HepG2 (cell line): ENCODE results near the gene RPS6KA3. TPM values are rescaled to one million over a fixed set of nuclear protein-coding genes. Genes with fewer than 3 reads are reported as not detected.

ENCODE experiments used
- ATRX ChIP-seq: sonication (generic); formaldehyde crosslinking; IDR thresholded peaks from 2 replicates; pipeline ENCODE4 v1.4.0; 2020; ENCODE audit warnings: missing genetic modification reagents, borderline replicate concordance
- DR1 ChIP-seq: sonication (generic); formaldehyde crosslinking; IDR thresholded peaks from 2 replicates; pipeline ENCODE4 v1.8.0; 2021; ENCODE audit warnings: mild to moderate bottlenecking, missing genetic modification reagents, inconsistent platforms
- HBP1 ChIP-seq: IDR thresholded peaks from 2 replicates; pipeline ENCODE4 v1.6.1; 2016; ENCODE audit warnings: low read depth, control low read depth
- HHEX ChIP-seq: IDR thresholded peaks from 2 replicates; pipeline ENCODE4 v1.6.1; 2016; ENCODE audit warnings: control low read depth
- HNF1A ChIP-seq, 2 experiments: sonication (generic) in 1 of 2; formaldehyde crosslinking in 1 of 2; IDR thresholded peaks; 2 replicates each; pipeline versions ENCODE4 v1.4.0 to v1.6.1; 2016 to 2020; ENCODE audit warnings: borderline replicate concordance in 1 of 2, low read depth in 1 of 2, mild to moderate bottlenecking in 1 of 2, missing genetic modification reagents in 1 of 2
- IKZF1 ChIP-seq: fragments of 450-650 bp; IDR thresholded peaks from 2 replicates; pipeline ENCODE4 v1.7.1; 2016
- TBP ChIP-seq: sonication (generic); formaldehyde crosslinking; IDR thresholded peaks from 2 replicates; pipeline ENCODE4 v1.5.0; 2020; ENCODE audit warnings: missing genetic modification reagents
- THAP8 ChIP-seq: sonication (generic); formaldehyde crosslinking; IDR thresholded peaks from 2 replicates; pipeline ENCODE4 v1.5.1; 2020; ENCODE audit warnings: missing genetic modification reagents, mild to moderate bottlenecking, borderline replicate concordance
- ZBTB33 ChIP-seq: sonication (generic); formaldehyde crosslinking; IDR thresholded peaks from 2 replicates; pipeline ENCODE4 v1.4.0; 2020; ENCODE audit warnings: missing genetic modification reagents
- ZBTB42 ChIP-seq: sonication (generic); formaldehyde crosslinking; IDR thresholded peaks from 2 replicates; pipeline ENCODE4 v1.5.0; 2020; ENCODE audit warnings: mild to moderate bottlenecking, missing genetic modification reagents
- ZNF570 ChIP-seq: sonication (generic); formaldehyde crosslinking; IDR thresholded peaks from 2 replicates; pipeline ENCODE4 v1.4.0; 2020; ENCODE audit warnings: mild to moderate bottlenecking, missing genetic modification reagents, borderline replicate concordance
- ZNF775 ChIP-seq: sonication (generic); formaldehyde crosslinking; IDR thresholded peaks from 2 replicates; pipeline ENCODE4 v1.4.0; 2020; ENCODE audit warnings: missing genetic modification reagents, mild to moderate bottlenecking, moderate library complexity, borderline replicate concordance
- ZNF782 ChIP-seq: sonication (generic); formaldehyde crosslinking; IDR thresholded peaks from 2 replicates; pipeline ENCODE4 v1.4.0; 2020; ENCODE audit warnings: missing genetic modification reagents, mild to moderate bottlenecking, borderline replicate concordance
- ZNF839 ChIP-seq: sonication (generic); formaldehyde crosslinking; IDR thresholded peaks from 2 replicates; pipeline ENCODE4 v1.4.0; 2020; ENCODE audit warnings: missing genetic modification reagents, mild to moderate bottlenecking, borderline replicate concordance
- polyA plus RNA-seq, 8 experiments: library from polyadenylated mRNA; depleted of rRNA in 3 of 8; stranded (reverse) in 7 of 8; unstranded in 1 of 8; fragments of >200 nt; fragmentation: Illumina TruSeq in 4 of 8; extraction: Trizol in 4 of 8; gene quantifications; 2 replicates each; pipeline versions ENCODE4 v1.2.1 to v1.2.3, GENCODE V29; 2011 to 2016; ENCODE audit warnings: low read depth in 4 of 8, missing spikeins in 1 of 8, mixed read lengths in 1 of 8; ENCODE audit not compliant: insufficient read depth in 1 of 8
- total RNA-seq, 5 experiments: library from RNA; depleted of rRNA; stranded (reverse); fragments of >200 nt; fragmentation: Illumina TruSeq; extraction: Trizol; gene quantifications; 2 replicates each; pipeline ENCODE4 v1.2.3, GENCODE V29; 2016; ENCODE audit warnings: low read depth in 1 of 5
- TF ChIP-seq, protein P1 (sequence below): IDR thresholded peaks from 2 replicates; pipeline ENCODE4 v1.6.1; 2012; ENCODE audit warnings: inconsistent platforms

RPS6KA3 gene
- total and polyA plus RNA-seq, 2 of the 13 experiments (the other 11 are each of a cell fraction or from before 2014, with no cell fraction given), result 314 to 357 TPM

DNA sequence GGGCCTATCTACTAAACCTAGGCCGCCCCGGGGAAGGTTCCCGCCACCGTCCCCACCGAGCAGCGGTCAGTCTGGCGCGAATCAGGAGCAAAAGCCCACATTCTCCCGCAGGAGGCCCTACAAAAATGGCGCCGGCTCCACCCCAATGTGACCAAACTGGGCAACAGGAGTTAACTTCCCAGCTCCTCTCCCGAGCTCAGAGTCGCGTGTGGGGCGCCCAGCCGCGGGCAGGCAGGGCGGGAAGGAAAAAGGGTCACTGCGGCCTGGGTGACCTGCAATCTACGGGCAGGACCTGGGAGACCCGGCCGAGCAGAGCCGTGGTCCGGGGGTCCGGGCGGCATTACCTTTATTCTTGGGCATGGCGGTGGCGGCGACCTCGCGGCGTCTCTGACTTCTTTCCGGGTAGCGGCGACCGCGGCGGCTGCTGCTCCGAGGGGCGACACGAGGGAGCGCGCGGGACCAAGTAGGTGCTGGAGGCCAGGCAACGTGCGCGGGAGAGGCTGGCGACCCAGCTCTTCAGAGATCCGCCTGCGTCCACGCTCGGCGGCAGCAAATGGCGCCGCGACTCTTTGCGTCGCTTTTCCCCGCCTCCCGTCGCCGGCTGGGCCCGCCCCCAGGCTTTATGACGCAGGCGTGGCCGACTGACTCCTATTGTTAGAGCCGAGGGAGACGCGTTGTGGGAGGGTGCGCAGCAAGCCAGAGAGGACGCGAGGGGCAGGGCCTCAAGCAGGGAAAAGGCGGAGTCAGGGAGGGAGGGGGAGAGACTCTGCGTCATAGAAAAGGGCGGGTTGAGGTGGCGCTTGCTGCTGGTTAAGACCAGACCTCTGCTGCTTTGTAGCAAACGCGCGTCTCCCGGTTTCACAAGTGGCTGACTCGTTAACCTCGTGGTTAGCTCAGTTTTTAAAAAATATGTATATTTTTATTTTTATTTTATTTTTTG is 125.2 kb downstream of the RPS6KA3 start, which contains the start of gene EIF1AX (continued):
- TF ChIP-seq THAP8 (CRISPR knock-in tag) (no peak), IKZF1 (no peak), DR1 (CRISPR knock-in tag) (peak; percentile 77), ZBTB42 (CRISPR knock-in tag) (no peak), HHEX (CRISPR knock-in tag) (no peak), ZNF775 (CRISPR knock-in tag) (no peak), HNF1A (IDR thresholded peaks at IDR 0.05; ENCODE audit: low read depth) (no peak), HNF1A (CRISPR knock-in tag; IDR thresholded peaks at IDR 0.05; ENCODE audit: borderline replicate concordance) (no peak), ATRX (CRISPR knock-in tag) (no peak), HBP1 (CRISPR knock-in tag) (no peak), ZNF839 (no peak), ZNF782 (no peak), ZNF570 (no peak), TBP (no peak), ZBTB33 (no peak)
- TF ChIP-seq, protein P1, sequence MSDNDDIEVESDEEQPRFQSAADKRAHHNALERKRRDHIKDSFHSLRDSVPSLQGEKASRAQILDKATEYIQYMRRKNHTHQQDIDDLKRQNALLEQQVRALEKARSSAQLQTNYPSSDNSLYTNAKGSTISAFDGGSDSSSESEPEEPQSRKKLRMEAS, result 0 out of 2 replicates have a peak, but pooled peaks have one; percentile 9
